Astrocyte (in vitro differentiated cells and primary cell): ENCODE results near the gene SDK1. TPM values are rescaled to one million over a fixed set of nuclear protein-coding genes. Genes with fewer than 3 reads are reported as not detected.

Experiments
- DNase-seq: peaks from one replicate; pipeline ENCODE4 v3.0.0-alpha.2; 2010; ENCODE audit warnings: low read depth
- FAIRE-seq: peaks from 2 replicates; lab custom pipeline; 2011; peaks lifted over from hg19 to GRCh38; lab: Jason Lieb, UNC
- H2AFZ ChIP-seq: 2 replicates; pipeline ENCODE4 v1.6.0; 2012; ENCODE audit warnings: low read depth, low read length, inconsistent platforms
- H3K27ac ChIP-seq: 2 replicates; pipeline ENCODE4 v1.5.1; 2011; ENCODE audit warnings: low read depth, low read length, inconsistent platforms
- H3K27me3 ChIP-seq: 2 replicates; pipeline ENCODE4 v1.6.0; 2011; ENCODE audit warnings: low read length, inconsistent platforms; ENCODE audit not compliant: insufficient read depth
- H3K36me3 ChIP-seq: 2 replicates; pipeline ENCODE4 v1.5.1; 2011; ENCODE audit warnings: low read length, inconsistent platforms; ENCODE audit not compliant: insufficient read depth
- H3K4me1 ChIP-seq: 2 replicates; pipeline ENCODE4 v1.5.1; 2011; ENCODE audit warnings: low read length, inconsistent platforms; ENCODE audit not compliant: insufficient read depth
- H3K4me2 ChIP-seq: 2 replicates; pipeline ENCODE4 v1.6.0; 2012; ENCODE audit warnings: low read length, inconsistent platforms
- H3K4me3 ChIP-seq: 2 replicates; pipeline ENCODE4 v1.5.1; 2011; ENCODE audit warnings: low read depth, mild to moderate bottlenecking, low read length, inconsistent platforms; ENCODE audit not compliant: insufficient read depth
- H3K79me2 ChIP-seq: 2 replicates; pipeline ENCODE4 v1.6.0; 2012; ENCODE audit warnings: mild to moderate bottlenecking, low read length, inconsistent platforms; ENCODE audit not compliant: insufficient read depth
- H3K9ac ChIP-seq: 2 replicates; pipeline ENCODE4 v1.6.0; 2012; ENCODE audit warnings: mild to moderate bottlenecking, low read length, inconsistent platforms
- H3K9me3 ChIP-seq: 2 replicates; pipeline ENCODE4 v1.5.1; 2012; ENCODE audit warnings: low read depth, mild to moderate bottlenecking, low read length, inconsistent platforms; ENCODE audit not compliant: insufficient read depth
- H4K20me1 ChIP-seq: 2 replicates; pipeline ENCODE4 v1.6.0; 2012; ENCODE audit warnings: low read length, inconsistent platforms; ENCODE audit not compliant: insufficient read depth
- H3K27ac Mint-ChIP-seq: one replicate; pipeline ENCODE4 v1.8.0; 2021; ENCODE audit warnings: mild to moderate bottlenecking, mixed read lengths; ENCODE audit not compliant: unreplicated experiment
- H3K27me3 Mint-ChIP-seq: one replicate; pipeline ENCODE4 v1.8.0; 2021; ENCODE audit warnings: low read depth, mixed read lengths; ENCODE audit not compliant: unreplicated experiment
- H3K36me3 Mint-ChIP-seq: one replicate; pipeline ENCODE4 v1.8.0; 2021; ENCODE audit warnings: low read depth, mixed read lengths; ENCODE audit not compliant: unreplicated experiment
- H3K4me1 Mint-ChIP-seq: one replicate; pipeline ENCODE4 v1.8.0; 2021; ENCODE audit warnings: low read depth, mixed read lengths; ENCODE audit not compliant: unreplicated experiment
- H3K4me3 Mint-ChIP-seq: one replicate; pipeline ENCODE4 v1.8.0; 2021; ENCODE audit warnings: mild to moderate bottlenecking, moderate library complexity, mixed read lengths; ENCODE audit not compliant: unreplicated experiment
- H3K9me3 Mint-ChIP-seq: one replicate; pipeline ENCODE4 v1.8.0; 2021; ENCODE audit warnings: mild to moderate bottlenecking, mixed read lengths; ENCODE audit not compliant: unreplicated experiment
- CTCF ChIP-seq: IDR thresholded peaks from 2 replicates; pipeline ENCODE4 v1.5.1; 2011; ENCODE audit warnings: low read depth, mild to moderate bottlenecking, inconsistent platforms, low read length, moderate library complexity; ENCODE audit not compliant: insufficient read depth
- EZH2 ChIP-seq: IDR thresholded peaks from 2 replicates; pipeline ENCODE4 v1.6.1; 2012; ENCODE audit warnings: mild to moderate bottlenecking, low read length, inconsistent platforms; ENCODE audit not compliant: insufficient read depth
- total RNA-seq: library from RNA; stranded (reverse); gene quantifications from 2 replicates; pipeline ENCODE4 v1.2.1, GENCODE V29; 2021

Gene SDK1
- total RNA-seq, 1 donor from 2014 or later, result 4.2 TPM

- H4K20me1 ChIP-seq, result no peaks in the 10 kb centered on the region
- H3K27ac ChIP-seq, result no peak overlapping the region
- H3K4me1 ChIP-seq, result no peaks in the 10 kb centered on the region
- no peak overlapping the region for H2AFZ ChIP-seq
- H3K9me3 ChIP-seq, result no peaks in the 10 kb centered on the region
- H3K27me3 ChIP-seq, result no peaks in the 10 kb centered on the region
- H3K4me3 ChIP-seq, result no peak overlapping the region
- H3K27ac Mint-ChIP-seq, result no peak overlapping the region
- H3K4me1 Mint-ChIP-seq, result no peaks in the 10 kb centered on the region
- no peak overlapping the region for H3K9ac ChIP-seq
- H3K9me3 Mint-ChIP-seq, result peaks cover 5% of the 10 kb centered on the region
- TF ChIP-seq EZH2 (no peak), CTCF (no peak)
- no peak for DNase-seq
- H3K27me3 Mint-ChIP-seq, result peaks cover 7% of the 10 kb centered on the region
- FAIRE-seq, result no peak
- H3K79me2 ChIP-seq, result no peaks in the 10 kb centered on the region
- H3K36me3 Mint-ChIP-seq, result no peaks in the 10 kb centered on the region
- no peak overlapping the region for H3K4me2 ChIP-seq
- no peaks in the 10 kb centered on the region for H3K36me3 ChIP-seq
- H3K4me3 Mint-ChIP-seq, result no peak overlapping the region
Measured at GRCh38 chr7:3657206-3657605, 356.2 kb downstream of the SDK1 start.

- TF ChIP-seq EZH2 (no peak), CTCF (no peak)
Measured at GRCh38 chr7:3668743-3669142, 367.7 kb downstream of the SDK1 start.

GRCh38 chr7:3670898-3671297 lies 369.8 kb downstream of the SDK1 start:
- FAIRE-seq (no peak), DNase-seq (no peak)
- no peak overlapping the region for H2AFZ ChIP-seq
- Mint-ChIP-seq H3K4me1 (no peaks in the 10 kb centered on the region), H3K4me3 (no peak overlapping the region), H3K9me3 (no peaks in the 10 kb centered on the region), H3K36me3 (no peaks in the 10 kb centered on the region), H3K27me3 (no peaks in the 10 kb centered on the region), H3K27ac (no peak overlapping the region)
- no peak overlapping the region for H3K27ac ChIP-seq
- no peaks in the 10 kb centered on the region for H3K27me3 ChIP-seq
- H3K4me1 ChIP-seq, result no peaks in the 10 kb centered on the region
- no peak overlapping the region for H3K4me3 ChIP-seq
- H3K36me3 ChIP-seq, result no peaks in the 10 kb centered on the region
- H4K20me1 ChIP-seq, result no peaks in the 10 kb centered on the region
- no peak overlapping the region for H3K4me2 ChIP-seq
- H3K9me3 ChIP-seq, result no peaks in the 10 kb centered on the region
- no peak overlapping the region for H3K9ac ChIP-seq
- H3K79me2 ChIP-seq, result no peaks in the 10 kb centered on the region
- TF ChIP-seq CTCF (no peak), EZH2 (no peak)

More at GRCh38 chr7:3668743-3669142, 367.7 kb downstream of the SDK1 start:
- Histone ChIP-seq H2AFZ (no peak overlapping the region), H3K79me2 (no peaks in the 10 kb centered on the region), H4K20me1 (no peaks in the 10 kb centered on the region), H3K27me3 (no peaks in the 10 kb centered on the region), H3K4me2 (no peak overlapping the region), H3K4me1 (no peaks in the 10 kb centered on the region), H3K9me3 (no peaks in the 10 kb centered on the region), H3K36me3 (no peaks in the 10 kb centered on the region), H3K9ac (no peak overlapping the region), H3K27ac (no peak overlapping the region), H3K4me3 (no peak overlapping the region)
- Mint-ChIP-seq H3K36me3 (no peaks in the 10 kb centered on the region), H3K9me3 (no peaks in the 10 kb centered on the region), H3K4me1 (peaks cover 3% of the 10 kb centered on the region), H3K27me3 (no peaks in the 10 kb centered on the region), H3K27ac (no peak overlapping the region), H3K4me3 (no peak overlapping the region)
- FAIRE-seq (no peak), DNase-seq (no peak)
